ENCODE measurements around the gene CD79A.

GRCh38 chr19:41915776-41916414, 38.8 kb downstream of the CD79A start:
- no peak for TF ChIP-seq CTCF (IDR thresholded peaks at IDR 0.05)
- no peak for TF ChIP-seq POLR2A (IDR thresholded peaks at IDR 0.05)

All from heart left ventricle (tissue), 13 donors.